Esophagus (tissue), 2 donors: ENCODE data around the gene TAS2R13. TPM values are rescaled to one million over a fixed set of nuclear protein-coding genes. Genes with fewer than 3 reads are reported as not detected.

Source experiments
- H3K27ac ChIP-seq, 2 donors: one replicate each; pipeline ENCODE4 v1.5.1; 2013; ENCODE audit warnings: low read depth in 2 of 2, mild to moderate bottlenecking in 2 of 2, inconsistent platforms in 1 of 2, low read length in 1 of 2, moderate library complexity in 1 of 2
- H3K27me3 ChIP-seq, 2 donors: one replicate each; pipeline ENCODE4 v1.6.1; 2013; ENCODE audit warnings: low read length in 2 of 2, control low read depth in 1 of 2, mild to moderate bottlenecking in 1 of 2; ENCODE audit not compliant: insufficient read depth in 2 of 2, control insufficient read depth in 1 of 2
- H3K36me3 ChIP-seq, 2 donors: one replicate each; pipeline ENCODE4 v1.6.1; 2013; ENCODE audit warnings: low read length in 1 of 2; ENCODE audit not compliant: control insufficient read depth in 2 of 2, insufficient read depth in 2 of 2
- H3K4me1 ChIP-seq, 2 donors: one replicate each; pipeline ENCODE4 v1.6.1; 2013; ENCODE audit warnings: low read length in 1 of 2; ENCODE audit not compliant: control insufficient read depth in 2 of 2, insufficient read depth in 2 of 2
- H3K4me3 ChIP-seq, 2 donors: one replicate each; pipeline ENCODE4 v1.5.1; 2013; ENCODE audit warnings: low read length in 2 of 2, mild to moderate bottlenecking in 2 of 2, low read depth in 1 of 2, moderate library complexity in 1 of 2
- H3K9me3 ChIP-seq, 2 donors: one replicate each; pipeline ENCODE4 v1.6.1; 2013; ENCODE audit warnings: mild to moderate bottlenecking in 2 of 2, low read depth in 1 of 2, low read length in 1 of 2, moderate library complexity in 1 of 2; ENCODE audit not compliant: control insufficient read depth in 2 of 2, insufficient read depth in 1 of 2
- WGBS, 2 donors: extraction: QIAGEN DNeasy Blood & Tissue Kit; methylation state at CpG; one replicate each; pipeline ENCODE4 v1.1.7; 2013; 5-methylcytosine and 5-hydroxymethylcytosine counted together
- polyA plus RNA-seq, 2 donors: library from polyadenylated mRNA; stranded (reverse); fragments of 200-250 nt; gene quantifications; one replicate each; pipeline ENCODE4 v1.2.3, GENCODE V29; 2013
- donor health status: healthy with polysubstance abuse.
- donor health status: Bipolar disorder and iron deficiency.

The TAS2R13 gene
- polyA plus RNA-seq = not detected

DNA sequence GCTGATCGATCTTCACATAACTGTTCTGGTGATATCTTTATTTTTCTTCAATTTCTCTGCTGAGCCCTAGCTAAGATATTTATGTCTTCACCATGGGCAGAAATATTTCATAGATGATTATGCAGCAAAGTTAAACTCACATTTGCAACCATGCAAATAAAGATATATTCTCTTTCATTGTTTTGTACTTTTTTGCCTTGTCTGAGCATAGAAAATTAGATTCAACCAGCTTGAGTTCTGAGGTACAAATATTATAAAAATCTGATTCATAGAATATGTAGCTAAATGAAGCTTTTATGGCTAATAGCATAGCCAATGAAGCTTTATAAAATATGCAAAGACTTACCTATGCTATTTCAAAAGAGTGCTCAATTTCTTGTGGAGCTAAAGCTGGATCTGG lies at the start of gene TAS2R13:
Gene TAS2R13, minus strand, starts transcription at position 101 of the 400 bp plus-strand sequence. CDS start 264 bp downstream, outside the sequence.
- H3K9me3 ChIP-seq = no peaks in the 10 kb centered on the region
- H3K4me3 ChIP-seq = no peak within 1 kb of the TSS
- H3K4me1 ChIP-seq = no peaks in the 10 kb centered on the region
- H3K27me3 ChIP-seq = no peaks in the 10 kb centered on the region
- H3K27ac ChIP-seq = no peak within 1 kb of the TSS
- whole genome bisulfite sequencing, 2 donors = 94 to 99% methylated on average over 1 of the region's 1 CpG
- H3K36me3 ChIP-seq = no peaks in the 10 kb centered on the region

DNA sequence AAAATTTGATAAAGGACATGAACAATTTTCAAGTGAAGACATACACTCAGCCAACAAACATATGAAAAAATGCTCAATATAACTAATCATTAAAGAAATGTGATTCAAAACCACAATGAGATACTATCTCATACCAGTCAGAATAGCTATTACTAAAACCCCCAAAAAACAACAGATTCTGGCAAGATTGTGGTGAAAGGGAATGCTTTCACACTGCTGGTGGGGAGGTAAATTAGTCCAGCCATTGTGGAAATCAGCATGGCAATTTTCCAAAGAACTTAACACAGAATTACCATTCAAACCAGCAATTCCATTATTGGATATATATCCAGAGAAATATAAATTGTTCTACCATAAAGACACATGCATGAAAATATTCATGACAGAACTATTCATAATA lies 48.4 kb upstream of the TAS2R13 start:
- peaks cover 0 to 3% of the 10 kb centered on the region in 2 donors for H3K9me3 ChIP-seq
- H3K27ac ChIP-seq = no peak overlapping the region
- no peaks in the 10 kb centered on the region for H3K27me3 ChIP-seq
- H3K4me1 ChIP-seq = no peaks in the 10 kb centered on the region
- no peaks in the 10 kb centered on the region for H3K36me3 ChIP-seq
- H3K4me3 ChIP-seq = no peak overlapping the region

DNA sequence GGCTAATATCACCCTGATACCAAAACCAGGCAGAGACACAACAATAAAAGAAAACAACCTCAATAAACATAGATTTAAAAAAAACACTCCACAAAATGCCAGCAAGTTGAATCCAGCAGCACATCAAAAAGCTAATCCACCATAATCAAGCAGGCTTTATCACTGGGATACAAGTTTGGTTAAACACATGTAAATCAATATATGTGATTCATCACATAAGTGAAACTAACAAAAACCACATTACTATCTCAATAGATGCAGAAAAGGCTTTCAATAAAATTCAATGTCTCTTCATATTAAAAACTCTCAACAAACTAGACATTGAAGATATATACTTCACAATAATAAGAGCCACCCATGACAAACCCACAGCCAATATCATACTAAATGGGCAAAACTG lies 46.7 kb upstream of the TAS2R13 start:
- no peaks in the 10 kb centered on the region for H3K9me3 ChIP-seq
- H3K36me3 ChIP-seq = no peaks in the 10 kb centered on the region
- H3K27ac ChIP-seq = no peak overlapping the region
- H3K27me3 ChIP-seq = no peaks in the 10 kb centered on the region
- no peak overlapping the region for H3K4me3 ChIP-seq
- no peaks in the 10 kb centered on the region for H3K4me1 ChIP-seq

DNA sequence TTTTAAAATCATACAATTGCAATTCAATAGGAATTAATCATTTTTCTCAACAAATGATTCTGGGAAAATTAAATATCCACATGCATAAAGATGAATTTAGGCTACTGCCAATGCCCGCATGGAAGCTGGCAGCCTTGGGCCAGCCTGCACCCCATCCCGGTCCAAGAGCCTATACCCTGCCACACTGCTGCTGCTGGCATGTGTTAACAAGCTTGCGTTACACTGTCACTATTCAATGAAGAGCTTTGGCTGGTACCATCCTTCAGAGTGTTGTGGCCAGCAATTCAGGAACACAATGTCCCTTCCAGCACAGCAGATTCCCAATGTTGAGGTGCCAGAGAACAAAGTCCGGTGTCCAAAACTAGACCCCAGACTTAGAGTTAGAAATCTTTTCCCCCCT lies 43.3 kb upstream of the TAS2R13 start:
- Histone ChIP-seq H3K27ac (no peak overlapping the region), H3K4me3 (no peak overlapping the region), H3K4me1 (no peaks in the 10 kb centered on the region), H3K27me3 (no peaks in the 10 kb centered on the region), H3K36me3 (no peaks in the 10 kb centered on the region), H3K9me3 (no peaks in the 10 kb centered on the region)
- WGBS, 2 donors = 98 to 99% methylated on average over 4 of the region's 4 CpGs

DNA sequence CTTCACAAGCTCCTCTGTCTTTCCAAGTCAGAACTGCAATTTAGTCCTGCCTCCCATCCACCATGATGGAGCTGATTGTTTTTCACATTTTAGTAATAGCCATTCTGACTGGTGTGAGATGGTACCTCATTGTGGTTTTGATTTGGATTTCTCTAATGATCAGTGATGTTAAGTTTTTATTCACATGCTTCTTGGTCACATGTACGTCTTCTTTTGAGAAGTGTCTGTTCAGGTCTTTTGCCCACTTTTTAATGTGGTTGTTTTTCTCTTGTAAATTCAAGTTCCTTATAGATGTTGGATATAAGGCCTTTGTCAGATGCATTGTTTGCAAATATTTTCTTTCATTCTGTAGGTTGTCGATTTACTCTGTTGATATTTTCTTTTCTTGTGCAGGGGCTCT lies 33.8 kb upstream of the TAS2R13 start:
- WGBS, 2 donors = 98 to 99% methylated on average over 2 of the region's 2 CpGs
- no peaks in the 10 kb centered on the region for H3K36me3 ChIP-seq

DNA sequence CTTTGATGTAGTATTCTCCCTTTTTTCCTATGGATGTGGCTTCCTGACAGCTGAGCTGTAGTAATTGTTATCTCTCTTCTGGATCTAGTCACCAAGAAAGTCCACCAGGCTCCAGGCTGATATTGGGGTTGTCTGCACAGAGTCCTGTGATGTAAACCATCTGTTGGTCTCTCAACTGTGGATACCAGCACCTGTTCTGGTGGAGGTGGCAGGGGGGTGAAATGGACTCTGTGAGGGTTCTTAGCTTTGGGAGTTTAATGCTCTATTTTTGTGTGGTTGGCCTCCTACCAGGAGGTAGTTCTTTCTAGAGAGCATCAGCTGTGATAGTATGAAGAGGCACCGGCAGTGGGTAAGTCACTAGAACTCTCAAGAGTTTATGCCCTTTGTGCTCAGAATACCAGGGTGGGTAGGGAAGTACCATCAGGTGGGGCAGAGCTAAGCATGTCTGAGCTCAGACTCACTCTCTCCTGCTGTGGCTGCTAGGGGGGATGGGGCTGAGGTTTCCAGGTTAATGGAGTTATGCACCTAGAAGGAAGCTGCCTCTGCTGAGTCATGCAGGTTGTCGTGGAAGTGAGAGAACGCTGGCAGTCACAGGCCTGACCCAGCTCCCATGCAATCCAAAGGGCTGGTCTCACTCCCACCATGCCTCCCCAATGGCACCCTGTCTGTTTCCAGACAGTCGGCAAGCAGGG lies 32.7 kb upstream of the TAS2R13 start:
- H3K36me3 ChIP-seq = no peaks in the 10 kb centered on the region
- H3K4me1 ChIP-seq = no peaks in the 10 kb centered on the region
- 68 to 80% methylated on average over 4 of the region's 4 CpGs for WGBS, 2 donors
- H3K9me3 ChIP-seq = no peaks in the 10 kb centered on the region
- H3K4me3 ChIP-seq = no peak overlapping the region
- H3K27ac ChIP-seq = no peak overlapping the region
- H3K27me3 ChIP-seq = no peaks in the 10 kb centered on the region

More for the DNA sequence above, 33.8 kb upstream of the TAS2R13 start:
- Histone ChIP-seq H3K27ac (no peak overlapping the region), H3K9me3 (no peaks in the 10 kb centered on the region), H3K4me1 (no peaks in the 10 kb centered on the region), H3K4me3 (no peak overlapping the region), H3K27me3 (no peaks in the 10 kb centered on the region)

- Histone ChIP-seq H3K9me3 (no peaks in the 10 kb centered on the region), H3K27me3 (no peaks in the 10 kb centered on the region), H3K4me1 (no peaks in the 10 kb centered on the region), H3K27ac (no peak overlapping the region), H3K4me3 (no peak overlapping the region), H3K36me3 (no peaks in the 10 kb centered on the region)
Measured at GRCh38 chr12:10941369-10941768, 32.0 kb upstream of the TAS2R13 start.

DNA sequence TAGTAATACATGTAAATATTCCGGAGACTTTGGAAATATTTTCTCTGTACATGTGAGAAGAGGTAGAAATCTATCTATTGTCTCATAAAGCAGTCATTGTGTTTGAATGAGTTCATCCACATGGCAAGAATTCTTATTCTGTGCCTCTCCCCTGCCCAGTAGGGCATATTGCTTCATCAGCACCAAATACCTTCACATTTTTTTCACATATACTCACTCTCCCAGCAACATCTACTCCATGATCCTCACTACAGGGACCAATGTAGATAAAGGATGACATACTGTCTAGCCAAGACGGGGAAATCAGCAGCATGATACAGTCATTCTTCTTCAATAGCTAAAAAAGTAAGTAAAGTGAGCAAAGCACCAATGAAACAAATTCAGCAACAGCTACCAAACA lies 31.0 kb upstream of the TAS2R13 start:
- Histone ChIP-seq H3K36me3 (no peaks in the 10 kb centered on the region), H3K4me3 (no peak overlapping the region), H3K27ac (no peak overlapping the region), H3K4me1 (no peaks in the 10 kb centered on the region), H3K27me3 (no peaks in the 10 kb centered on the region), H3K9me3 (no peaks in the 10 kb centered on the region)
- WGBS, 2 donors = 87 to 89% methylated on average over 2 of the region's 2 CpGs

DNA sequence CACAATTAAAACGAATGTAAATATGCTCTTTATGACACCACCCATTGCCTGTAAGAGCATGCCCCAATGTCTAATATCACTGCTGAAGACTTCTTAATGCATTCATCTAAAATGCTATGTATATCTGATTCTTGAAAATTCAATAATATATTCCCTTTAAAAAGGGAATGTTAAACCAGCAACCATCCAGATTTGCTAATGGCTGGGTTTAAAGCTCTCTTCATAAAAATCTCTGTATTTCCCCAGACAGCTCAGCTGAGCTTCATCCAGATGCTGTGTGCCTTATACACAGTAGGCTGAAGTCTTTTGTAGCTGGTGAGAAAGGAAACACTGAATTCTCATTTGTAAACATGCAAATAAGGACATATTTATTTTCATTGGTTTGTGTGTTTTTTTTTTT lies 29.8 kb upstream of the TAS2R13 start, which contains the start of gene TAS2R14:
Gene TAS2R14, minus strand, starts transcription at position 101 of the 400 bp plus-strand sequence. Its CDS starts 56 bp downstream, at position 45.
- 58 to 69% methylated on average over 1 of the region's 1 CpG for WGBS, 2 donors
- Histone ChIP-seq H3K4me1 (no peaks in the 10 kb centered on the region), H3K27me3 (no peaks in the 10 kb centered on the region), H3K36me3 (no peaks in the 10 kb centered on the region), H3K4me3 (no peak within 1 kb of the TSS), H3K27ac (no peak within 1 kb of the TSS), H3K9me3 (no peaks in the 10 kb centered on the region)

- no peaks in the 10 kb centered on the region for H3K27me3 ChIP-seq
- H3K4me1 ChIP-seq = no peaks in the 10 kb centered on the region
- H3K27ac ChIP-seq = no peak overlapping the region
- no peak overlapping the region for H3K4me3 ChIP-seq
- no peaks in the 10 kb centered on the region for H3K9me3 ChIP-seq
- WGBS, 2 donors = 94 to 95% methylated on average over 1 of the region's 1 CpG
- H3K36me3 ChIP-seq = no peaks in the 10 kb centered on the region
Measured at GRCh38 chr12:10936506-10936905, 27.1 kb upstream of the TAS2R13 start.
